MM.1S (cell line): ENCODE measurements around the gene LEMD2.

Source experiments
- CTCF ChIP-seq: fragments of 300-600 bp; sonication (generic); IDR thresholded peaks from 2 replicates; pipeline ENCODE4 v1.5.1; 2016; ENCODE audit warnings: antibody characterized with exemption, low read length, mixed read lengths
- EZH2 ChIP-seq: fragments of 300-600 bp; sonication (generic); optimal IDR thresholded peaks from 2 replicates; pipeline ENCODE3; 2017; ENCODE audit warnings: low read depth, mild to moderate bottlenecking, antibody characterized with exemption, low read length, mixed read lengths

DNA sequence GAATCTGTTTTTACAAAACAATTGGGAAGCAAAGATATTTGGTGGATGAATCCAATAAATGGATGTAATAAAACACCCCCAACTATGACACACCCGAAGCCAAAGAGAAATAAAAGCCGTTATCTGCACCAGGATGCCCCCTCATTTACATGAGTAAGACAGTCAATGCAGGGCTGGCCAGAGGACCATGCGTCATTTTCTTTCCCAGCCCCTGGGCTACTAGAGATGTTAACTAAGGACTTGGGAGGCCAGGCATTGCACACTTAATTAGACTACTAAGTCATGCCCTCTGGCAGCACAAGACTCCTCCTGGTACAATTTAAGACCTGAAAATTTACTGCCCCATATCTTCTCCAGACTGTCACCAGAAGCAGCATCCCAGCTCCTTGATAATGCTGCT lies 3.2 kb downstream of the LEMD2 start:
- no peak for TF ChIP-seq CTCF
- TF ChIP-seq EZH2: no peak
